ENCODE data around the gene CRY1. TPM values are rescaled to one million over a fixed set of nuclear protein-coding genes. Genes with fewer than 3 reads are reported as not detected.

The CRY1 gene
- total RNA-seq, 2 experiments from 2014 or later, result 26.6 to 27.8 TPM

DNA sequence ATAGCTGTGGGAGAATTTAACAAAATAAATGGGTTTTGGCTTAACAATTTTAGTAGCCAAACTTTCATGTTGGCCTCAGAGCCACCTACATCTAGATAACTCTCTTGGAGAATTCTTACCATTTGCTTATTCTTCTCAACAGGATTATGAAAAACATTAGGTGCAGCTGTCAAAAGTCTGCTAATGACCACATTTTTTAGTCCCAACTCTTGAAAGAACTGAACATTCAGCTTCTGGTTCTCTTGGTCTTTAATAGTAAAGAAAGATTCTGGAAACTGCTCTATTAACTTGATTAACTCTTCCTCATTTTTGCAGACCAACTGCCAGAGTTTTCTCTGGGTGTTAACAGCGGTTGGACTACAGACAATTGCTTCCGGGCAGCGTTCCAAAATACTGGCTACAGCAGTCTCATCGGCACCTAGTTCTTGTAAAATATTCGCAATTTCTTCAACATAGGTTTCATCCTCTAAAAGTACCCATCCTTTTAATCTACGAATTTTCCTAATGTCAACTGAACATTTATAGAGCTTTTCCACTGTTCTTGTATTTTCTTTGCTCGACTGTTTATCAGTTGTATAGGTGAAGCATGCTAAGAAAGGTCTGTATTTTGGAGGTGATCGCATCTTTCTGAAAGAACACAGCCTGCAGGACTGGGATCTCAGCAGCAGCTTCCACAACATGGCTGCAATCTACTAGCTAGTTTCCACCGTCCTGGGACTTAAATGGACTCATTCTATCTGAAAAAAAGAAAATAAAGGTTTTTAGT, 115.1 kb downstream of the CRY1 start:
- Mint-ChIP-seq H3K4me1 (ENCODE audit: low read depth) (peaks cover 27% of the 10 kb centered on the region), H3K9me3 (no peaks in the 10 kb centered on the region), H3K36me3 (ENCODE audit: low read depth) (peaks cover 22% of the 10 kb centered on the region), H3K4me3 (no peak overlapping the region), H3K27ac (no peak overlapping the region), H3K27me3 (no peaks in the 10 kb centered on the region)
- intact Hi-C loops (cut with micrococcal nuclease), result no loop called here
- POLR2A ChIA-PET, result interaction anchor here (0.9 to 2.1 kb wide), 3 partner anchors 8 to 36 kb away, joined by 3 to 7 read pairs (median 4); partner anchors contain the start of gene TMEM263
- CTCF ChIA-PET, result interaction anchor here (1.6 to 1.8 kb wide), 2 partner anchors 13 to 126 kb away, joined by 3 to 4 read pairs; no protein-coding TSS in a partner anchor
- ATAC-seq (no peak), DNase-seq (no peak)
- TF ChIP-seq, protein P1, sequence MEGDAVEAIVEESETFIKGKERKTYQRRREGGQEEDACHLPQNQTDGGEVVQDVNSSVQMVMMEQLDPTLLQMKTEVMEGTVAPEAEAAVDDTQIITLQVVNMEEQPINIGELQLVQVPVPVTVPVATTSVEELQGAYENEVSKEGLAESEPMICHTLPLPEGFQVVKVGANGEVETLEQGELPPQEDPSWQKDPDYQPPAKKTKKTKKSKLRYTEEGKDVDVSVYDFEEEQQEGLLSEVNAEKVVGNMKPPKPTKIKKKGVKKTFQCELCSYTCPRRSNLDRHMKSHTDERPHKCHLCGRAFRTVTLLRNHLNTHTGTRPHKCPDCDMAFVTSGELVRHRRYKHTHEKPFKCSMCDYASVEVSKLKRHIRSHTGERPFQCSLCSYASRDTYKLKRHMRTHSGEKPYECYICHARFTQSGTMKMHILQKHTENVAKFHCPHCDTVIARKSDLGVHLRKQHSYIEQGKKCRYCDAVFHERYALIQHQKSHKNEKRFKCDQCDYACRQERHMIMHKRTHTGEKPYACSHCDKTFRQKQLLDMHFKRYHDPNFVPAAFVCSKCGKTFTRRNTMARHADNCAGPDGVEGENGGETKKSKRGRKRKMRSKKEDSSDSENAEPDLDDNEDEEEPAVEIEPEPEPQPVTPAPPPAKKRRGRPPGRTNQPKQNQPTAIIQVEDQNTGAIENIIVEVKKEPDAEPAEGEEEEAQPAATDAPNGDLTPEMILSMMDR (IDR thresholded peaks at IDR 0.05), result no peak

DNA sequence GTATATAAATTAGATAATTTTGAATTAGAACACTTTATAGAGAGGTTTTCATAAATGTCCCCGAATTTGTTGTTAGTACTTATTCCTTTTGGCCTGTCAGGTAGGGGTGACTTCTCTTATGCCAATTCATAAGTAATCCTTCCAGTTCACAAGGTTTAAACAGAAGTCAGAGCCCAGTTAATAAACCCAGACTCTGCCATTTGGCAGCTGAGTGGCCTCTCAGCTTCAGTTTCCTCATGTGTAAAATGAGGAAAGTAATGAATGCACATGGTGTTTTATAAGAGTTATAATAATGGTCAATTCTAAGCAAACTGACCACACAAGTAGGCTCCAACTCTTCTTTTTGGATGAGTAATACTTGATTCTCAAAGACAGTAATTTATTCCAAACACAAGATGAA, 116.7 kb downstream of the CRY1 start:
- Mint-ChIP-seq H3K27ac (no peak overlapping the region), H3K4me1 (ENCODE audit: low read depth) (peaks cover 24% of the 10 kb centered on the region), H3K4me3 (no peak overlapping the region), H3K27me3 (no peaks in the 10 kb centered on the region), H3K36me3 (ENCODE audit: low read depth) (peaks cover 23% of the 10 kb centered on the region), H3K9me3 (no peaks in the 10 kb centered on the region)
- TF ChIP-seq, protein P1 (IDR thresholded peaks at IDR 0.05), result no peak
- ATAC-seq (no peak), DNase-seq (no peak)
- POLR2A ChIA-PET, result interaction anchor here (1.0 to 2.1 kb wide), 2 partner anchors 21 to 223 kb away, joined by 3 to 7 read pairs; partner anchors contain the start of gene TMEM263
- intact Hi-C loops (cut with micrococcal nuclease), result no loop called here
- CTCF ChIA-PET, result interaction anchor here (1.5 to 1.6 kb wide), 2 partner anchors 19 to 128 kb away, joined by 3 read pairs; no protein-coding TSS in a partner anchor

DNA sequence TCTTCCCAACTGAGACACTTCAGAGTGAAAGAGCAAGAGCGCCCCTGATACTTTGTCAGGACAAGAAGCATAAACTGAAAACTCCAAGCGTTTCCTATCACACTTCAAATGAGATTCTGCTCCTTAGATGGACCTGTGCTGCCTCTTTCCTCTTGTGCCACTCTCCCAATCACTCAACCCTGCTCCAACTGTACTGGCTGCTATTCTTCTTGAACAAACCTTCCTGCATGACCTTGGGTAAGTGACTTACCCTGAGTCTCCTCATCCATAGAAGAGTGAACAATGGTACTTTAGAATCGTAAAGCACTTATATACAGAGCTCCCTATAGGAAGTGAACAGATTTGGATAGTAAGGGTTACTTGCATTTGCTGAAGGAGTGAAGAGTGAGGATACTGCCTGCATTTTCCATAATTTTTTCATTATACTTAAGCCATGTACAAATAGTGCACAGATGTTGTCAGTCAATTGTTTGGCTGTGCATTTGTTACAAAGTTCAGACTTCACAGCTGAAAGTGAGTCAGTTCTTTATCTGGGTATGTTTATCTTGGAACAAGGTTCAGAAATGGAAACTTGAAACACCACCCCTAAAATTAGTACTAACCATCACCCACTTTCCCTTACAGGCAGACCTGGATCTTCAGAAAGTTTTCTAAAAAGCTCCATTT, 117.2 kb downstream of the CRY1 start:
- intact Hi-C loops (cut with micrococcal nuclease), result no loop called here
- H3K36me3 Mint-ChIP-seq (ENCODE audit: low read depth), result peaks cover 29% of the 10 kb centered on the region
- DNase-seq (no peak), ATAC-seq (no peak)
- H3K27me3 Mint-ChIP-seq, result no peaks in the 10 kb centered on the region
- TF ChIP-seq, protein P1 (IDR thresholded peaks at IDR 0.05), result no peak
- ChIA-PET CTCF (interaction anchor here (1.5 to 1.6 kb wide), 2 partner anchors 18 to 129 kb away, joined by 3 read pairs; no protein-coding TSS in a partner anchor), POLR2A (interaction anchor here (1.0 to 2.1 kb wide), 2 partner anchors 20 to 223 kb away, joined by 3 to 7 read pairs; partner anchors contain the start of gene TMEM263)
- H3K4me3 Mint-ChIP-seq, result no peak overlapping the region
- H3K27ac Mint-ChIP-seq, result peak overlapping the region; percentile 28
- no peaks in the 10 kb centered on the region for H3K9me3 Mint-ChIP-seq
- peaks cover 23% of the 10 kb centered on the region for H3K4me1 Mint-ChIP-seq (ENCODE audit: low read depth)

DNA sequence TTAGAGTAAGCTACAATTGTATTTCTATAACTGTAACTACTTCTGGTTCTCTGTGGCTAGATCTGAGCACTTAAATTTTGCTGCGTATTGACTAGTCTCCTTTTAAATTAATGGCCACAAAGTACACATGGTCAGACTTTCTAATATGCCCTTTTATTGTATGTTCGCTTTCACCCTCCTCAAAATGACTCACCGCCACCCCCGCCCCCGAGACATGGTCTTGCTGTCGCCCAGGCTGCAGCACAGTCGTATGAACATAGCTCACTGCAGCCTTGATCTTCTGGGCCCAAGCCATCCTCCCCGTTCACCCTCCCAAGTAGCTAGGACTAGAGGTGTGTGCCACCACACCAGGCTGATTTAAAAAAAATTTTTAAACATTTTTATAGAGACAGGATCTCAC, 118.3 kb downstream of the CRY1 start:
- intact Hi-C loops (cut with micrococcal nuclease), result no loop called here
- CTCF ChIA-PET, result no interaction called here
- no peak for DNase-seq
- H3K4me3 Mint-ChIP-seq, result no peak overlapping the region
- POLR2A ChIA-PET, result interaction anchor here (0.9 kb wide), 1 partner anchor 12 kb away, joined by 3 read pairs; the partner anchor contains the start of gene MTERF2
- peaks cover 34% of the 10 kb centered on the region for H3K36me3 Mint-ChIP-seq (ENCODE audit: low read depth)
- no peaks in the 10 kb centered on the region for H3K9me3 Mint-ChIP-seq
- no peak overlapping the region for H3K27ac Mint-ChIP-seq
- H3K4me1 Mint-ChIP-seq (ENCODE audit: low read depth), result peaks cover 24% of the 10 kb centered on the region
- TF ChIP-seq, protein P1 (IDR thresholded peaks at IDR 0.05), result no peak
- no peak for ATAC-seq
- H3K27me3 Mint-ChIP-seq, result no peaks in the 10 kb centered on the region

All from activated CD8-positive, alpha-beta T cell treated with anti-CD3 and anti-CD28 coated beads for 36 hours (primary cell).